Thyroid gland (tissue), 4 donors: ENCODE results near the gene ADAMTSL1. TPM values are rescaled to one million over a fixed set of nuclear protein-coding genes. Genes with fewer than 3 reads are reported as not detected.
"Not testable (repeated sequence)": the region's sequence is repeated elsewhere in the genome, so short reads cannot be mapped to it uniquely, and the experiment has no call there.

Experiments used
- DNase-seq, 2 donors: peaks; one replicate each; pipeline ENCODE4 v3.0.0-alpha.2; 2019
- H3K27ac ChIP-seq, 3 donors: fragments of 200-600 bp; sonication (generic); 1 replicate in 2 of 3; 2 replicates in 1 of 3; pipeline ENCODE4 v1.5.1; 2016 to 2019; ENCODE audit warnings: mild to moderate bottlenecking in 1 of 3, moderate library complexity in 1 of 3
- H3K27me3 ChIP-seq: fragments of 200-600 bp; sonication (generic); one replicate; pipeline ENCODE4 v1.5.1; 2019
- H3K36me3 ChIP-seq, 2 donors: fragments of 200-600 bp; sonication (generic); one replicate each; pipeline ENCODE4 v1.5.1; 2016 to 2019
- H3K4me1 ChIP-seq, 2 donors: fragments of 200-600 bp; sonication (generic); one replicate each; pipeline ENCODE4 v1.5.1; 2017 to 2019
- H3K4me3 ChIP-seq, 3 donors: fragments of 200-600 bp; sonication (generic); replicated peaks in 1 of 3; 1 replicate in 2 of 3; 2 replicates in 1 of 3; pipeline ENCODE4 v1.5.1; 2016; ENCODE audit warnings: mild to moderate bottlenecking in 1 of 3
- H3K9me3 ChIP-seq: fragments of 200-600 bp; sonication (generic); one replicate; pipeline ENCODE4 v1.5.1; 2017
- CTCF ChIP-seq, 6 experiments: fragments of 200-600 bp in 3 of 6; fragments of 450-650 bp in 3 of 6; sonication (generic) in 3 of 6; IDR thresholded peaks; one replicate each; pipeline ENCODE4 v1.5.1; 2016 to 2019; ENCODE audit warnings: antibody characterized with exemption in 6 of 6, mild to moderate bottlenecking in 2 of 6, inconsistent platforms in 1 of 6, moderate library complexity in 1 of 6
- POLR2A ChIP-seq, 2 donors: fragments of 450-650 bp; IDR thresholded peaks; one replicate each; pipeline ENCODE4 v1.6.1; 2017; ENCODE audit warnings: antibody characterized with exemption in 2 of 2, mild to moderate bottlenecking in 2 of 2, moderate library complexity in 1 of 2
- WGBS, 2 donors: methylation state at CpG; one replicate each; pipeline ENCODE4 v1.1.5; 2017; 5-methylcytosine and 5-hydroxymethylcytosine counted together
- intact Hi-C: fragments of 100-400 bp; cut with DNase I; formaldehyde crosslinking; loops from one replicate; pipeline ENCODE4 v1.15.1; 2023
- total RNA-seq, 4 donors: library from RNA; depleted of rRNA; stranded (reverse); fragments of >200 nt; gene quantifications; one replicate each; pipeline ENCODE4 v1.2.3, GENCODE V29; 2016

The ADAMTSL1 gene
- total RNA-seq, 4 donors from 2014 or later: 1.6 to 9.0 (median 4.8) TPM

GRCh38 chr9:18869725-18870124, 395.8 kb downstream of the ADAMTSL1 start:
- TF ChIP-seq CTCF (IDR thresholded peaks at IDR 0.05): no peak
- Histone ChIP-seq H3K36me3 (no peaks in the 10 kb centered on the region), H3K4me3 (no peak overlapping the region), H3K4me1 (no peaks in the 10 kb centered on the region), H3K9me3 (no peaks in the 10 kb centered on the region), H3K27me3 (no peaks in the 10 kb centered on the region), H3K27ac (no peak overlapping the region)
- intact Hi-C loops: no loop called here
- no peak for DNase-seq

DNA sequence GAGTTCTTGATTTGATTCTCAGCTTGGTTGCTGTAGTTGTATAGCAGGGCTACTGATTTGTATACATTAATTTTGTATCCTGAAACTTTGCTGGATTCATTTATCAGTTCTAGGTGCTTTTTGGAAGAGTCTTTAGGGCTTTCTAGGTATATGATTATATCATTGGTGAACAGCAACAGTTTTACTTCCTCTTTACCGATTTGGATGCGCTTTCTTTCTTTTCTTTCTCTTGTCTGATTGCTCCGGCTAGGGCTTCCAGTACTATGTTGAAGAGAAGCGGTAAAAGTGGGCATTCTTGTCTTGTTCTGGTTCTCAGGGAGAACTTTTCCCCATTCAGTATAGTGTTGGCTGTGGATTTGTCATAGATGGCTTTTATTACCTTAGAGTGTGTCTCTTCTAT, 400.1 kb downstream of the ADAMTSL1 start:
- H3K27ac ChIP-seq: no peak overlapping the region
- H3K36me3 ChIP-seq: no peaks in the 10 kb centered on the region
- no peak overlapping the region for H3K4me3 ChIP-seq
- H3K9me3 ChIP-seq: no peaks in the 10 kb centered on the region
- TF ChIP-seq CTCF (IDR thresholded peaks at IDR 0.05) (no peak), POLR2A (IDR thresholded peaks at IDR 0.05) (no peak)
- DNase-seq: no peak
- H3K27me3 ChIP-seq: no peaks in the 10 kb centered on the region
- intact Hi-C loops: no loop called here
- no peaks in the 10 kb centered on the region for H3K4me1 ChIP-seq
- 92 to 94% methylated on average over 4 of the region's 4 CpGs for WGBS, 2 donors

- intact Hi-C loops, H3K27me3 ChIP-seq, H3K27ac ChIP-seq, H3K4me3 ChIP-seq, H3K36me3 ChIP-seq, H3K9me3 ChIP-seq, DNase-seq, H3K4me1 ChIP-seq: not testable (repeated sequence)
Measured at GRCh38 chr9:18874990-18875389, 401.0 kb downstream of the ADAMTSL1 start.

GRCh38 chr9:18877984-18878383, 404.0 kb downstream of the ADAMTSL1 start:
- intact Hi-C loops: no loop called here
- H3K4me1 ChIP-seq: no peaks in the 10 kb centered on the region
- no peak for DNase-seq
- no peak overlapping the region for H3K4me3 ChIP-seq
- no peaks in the 10 kb centered on the region for H3K27me3 ChIP-seq
- 82 to 97% methylated on average over 2 of the region's 3 CpGs for WGBS, 2 donors
- H3K9me3 ChIP-seq: no peaks in the 10 kb centered on the region
- TF ChIP-seq POLR2A (IDR thresholded peaks at IDR 0.05) (no peak), CTCF (IDR thresholded peaks at IDR 0.05) (no peak)
- no peak overlapping the region for H3K27ac ChIP-seq
- no peaks in the 10 kb centered on the region for H3K36me3 ChIP-seq

DNA sequence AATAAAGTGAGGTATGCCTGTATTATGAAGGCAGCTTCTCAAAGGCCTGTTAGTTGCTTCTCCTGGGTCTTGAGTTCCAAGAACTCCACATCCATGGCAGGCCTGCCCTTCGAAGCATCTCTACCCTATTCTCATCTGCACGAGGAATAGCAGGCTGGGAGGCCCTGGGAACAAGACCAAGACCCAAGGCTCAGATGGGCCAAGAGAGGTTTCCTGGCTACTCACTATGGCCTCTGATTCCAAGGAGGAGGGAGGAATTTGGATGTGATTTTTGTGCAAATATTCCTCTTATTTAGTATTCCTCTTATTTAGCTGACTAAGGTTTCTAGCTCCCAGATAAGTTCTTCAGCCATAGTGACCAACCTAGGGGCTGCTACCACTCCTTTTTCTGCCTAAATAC, 407.8 kb downstream of the ADAMTSL1 start:
- H3K36me3 ChIP-seq: no peaks in the 10 kb centered on the region
- H3K27ac ChIP-seq: no peak overlapping the region
- H3K4me3 ChIP-seq: no peak overlapping the region
- intact Hi-C loops: loop anchor here (5.0 kb wide), 1 partner anchor 81 kb away; no protein-coding TSS in a partner anchor
- 61 to 82% methylated on average over 2 of the region's 2 CpGs for WGBS, 2 donors
- no peaks in the 10 kb centered on the region for H3K27me3 ChIP-seq
- TF ChIP-seq POLR2A (IDR thresholded peaks at IDR 0.05) (no peak), CTCF (IDR thresholded peaks at IDR 0.05) (no peak)
- DNase-seq: no peak
- no peaks in the 10 kb centered on the region for H3K9me3 ChIP-seq
- no peaks in the 10 kb centered on the region for H3K4me1 ChIP-seq

- Histone ChIP-seq H3K27me3 (no peaks in the 10 kb centered on the region), H3K27ac (no peak overlapping the region), H3K9me3 (no peaks in the 10 kb centered on the region), H3K36me3 (no peaks in the 10 kb centered on the region), H3K4me3 (no peak overlapping the region), H3K4me1 (no peaks in the 10 kb centered on the region)
- no peak for DNase-seq
- 83 to 100% methylated on average over 1 of the region's 1 CpG for WGBS, 2 donors
- TF ChIP-seq CTCF (IDR thresholded peaks at IDR 0.05): no peak
- no peak for TF ChIP-seq POLR2A (IDR thresholded peaks at IDR 0.05)
- intact Hi-C loops: no loop called here
Measured at GRCh38 chr9:18887546-18887945, 413.6 kb downstream of the ADAMTSL1 start.
